ENCODE data around the gene CDHR2. TPM values are rescaled to one million over a fixed set of nuclear protein-coding genes. Genes with fewer than 3 reads are reported as not detected.

CDHR2 gene
- total and polyA plus RNA-seq, 2 of the 13 experiments (the other 11 are each of a cell fraction or from before 2014, with no cell fraction given): 17.9 to 20.9 TPM

GRCh38 chr5:176536902-176537553, 12.1 kb upstream of the CDHR2 start, which contains the start of gene RNF44 (continued):
- no peak for TF ChIP-seq CREB1 (IDR thresholded peaks at IDR 0.05)
- no peak for TF ChIP-seq CREB1 (CRISPR knock-in tag; IDR thresholded peaks at IDR 0.05)
- no peak for TF ChIP-seq ZNF367 (CRISPR knock-in tag; IDR thresholded peaks at IDR 0.05; ENCODE audit: borderline replicate concordance)
- TF ChIP-seq CEBPZ (IDR thresholded peaks at IDR 0.05; ENCODE audit: low read length): no peak
- peak; percentile 48; the same call in 1 of the 2 replicates for TF ChIP-seq POLR2AphosphoS5 (IDR thresholded peaks at IDR 0.05; ENCODE audit: low read depth, low read length)
- TF ChIP-seq ZNF557 (CRISPR knock-in tag; IDR thresholded peaks at IDR 0.05): no peak
- TF ChIP-seq ZNF331 (CRISPR knock-in tag; IDR thresholded peaks at IDR 0.05): 0 out of 2 replicates have a peak, but pooled peaks have one; percentile 14
- TF ChIP-seq ZNF891 (CRISPR knock-in tag; IDR thresholded peaks at IDR 0.05): no peak
- no peak; the same call in 1 of the 2 replicates for TF ChIP-seq SNAI1 (CRISPR knock-in tag; IDR thresholded peaks at IDR 0.05; ENCODE audit: borderline replicate concordance)
- TF ChIP-seq ZNF383 (CRISPR knock-in tag; IDR thresholded peaks at IDR 0.05; ENCODE audit: borderline replicate concordance): no peak
- TF ChIP-seq RBM22 (optimal IDR thresholded peaks at IDR 0.05; ENCODE audit: low read length): no peak
- no peak for TF ChIP-seq ZNF354B (CRISPR knock-in tag; IDR thresholded peaks at IDR 0.05)
- TF ChIP-seq RBFOX2 (IDR thresholded peaks at IDR 0.05; ENCODE audit: low read depth, low read length): peak; percentile 90
- no peak for TF ChIP-seq ZNF451 (CRISPR knock-in tag; IDR thresholded peaks at IDR 0.05)
- TF ChIP-seq ARID5B (CRISPR knock-in tag; IDR thresholded peaks at IDR 0.05): peak; percentile 14; the same call in 1 of the 2 replicates
- TF ChIP-seq PLSCR1 (CRISPR knock-in tag; IDR thresholded peaks at IDR 0.05; ENCODE audit: borderline replicate concordance): no peak
- no peak for TF ChIP-seq ZNF776 (CRISPR knock-in tag; IDR thresholded peaks at IDR 0.05)
- no peak for TF ChIP-seq CREM (IDR thresholded peaks at IDR 0.05)
- TF ChIP-seq CREM (CRISPR knock-in tag; IDR thresholded peaks at IDR 0.05): no peak
- TF ChIP-seq ZMYM4 (CRISPR knock-in tag; IDR thresholded peaks at IDR 0.05): 0 out of 2 replicates have a peak, but pooled peaks have one; percentile 51
- no peak; the same call in 1 of the 2 replicates for TF ChIP-seq SMYD3 (CRISPR knock-in tag; IDR thresholded peaks at IDR 0.05)
- TF ChIP-seq HOXD1 (CRISPR knock-in tag; IDR thresholded peaks at IDR 0.05): no peak
- TF ChIP-seq ZNF205 (CRISPR knock-in tag; IDR thresholded peaks at IDR 0.05): 0 out of 2 replicates have a peak, but pooled peaks have one; percentile 30
- TF ChIP-seq HOXA7 (CRISPR knock-in tag; IDR thresholded peaks at IDR 0.05): no peak
- peak; percentile 72 for TF ChIP-seq HNRNPK (IDR thresholded peaks at IDR 0.05; ENCODE audit: low read depth, low read length, poor library complexity, severe bottlenecking)

All from HepG2 (cell line).